CD4-positive, alpha-beta T cell treated with Interleukin-4 for 1 hour (primary cell): ENCODE results near the gene VKORC1.

ENCODE experiments used
- DNase-seq, 2 donors: peaks; one replicate each; pipeline ENCODE4 v3.0.0-alpha.2; 2020 to 2022

Gene VKORC1

DNA sequence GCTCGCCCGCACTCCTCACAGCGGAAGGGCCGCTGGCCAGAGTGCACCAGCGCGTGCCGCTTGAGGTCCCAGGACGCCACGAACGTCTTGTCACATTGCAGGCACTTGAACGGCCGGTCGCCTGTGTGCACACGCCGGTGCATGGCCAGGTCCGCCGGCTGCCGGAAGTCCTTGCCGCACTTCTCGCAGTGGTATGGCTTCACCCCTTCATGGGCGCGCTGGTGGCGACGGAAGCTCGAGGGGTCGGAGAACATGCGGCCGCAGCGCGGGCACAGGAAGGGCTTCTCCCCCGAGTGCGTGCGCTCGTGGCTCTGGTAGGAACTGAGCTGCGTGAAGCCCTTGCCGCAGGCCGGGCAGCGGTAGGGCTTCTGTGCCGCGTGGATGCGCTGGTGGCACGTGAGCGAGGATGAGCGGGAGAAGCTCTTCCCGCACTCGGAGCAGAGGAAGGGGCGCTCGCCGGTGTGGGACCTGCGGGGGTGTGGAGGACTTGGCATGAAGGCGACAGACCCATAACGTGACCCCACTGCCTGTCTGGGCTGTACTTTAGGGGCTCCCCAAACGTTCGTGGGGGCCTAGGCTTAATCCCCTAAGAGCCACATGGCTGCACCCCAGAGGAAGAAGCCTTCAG, 32.7 kb downstream of the VKORC1 start:
- no peak for DNase-seq

GRCh38 chr16:31061126-31061812, 33.3 kb downstream of the VKORC1 start:
- DNase-seq = no peak

GRCh38 chr16:31055613-31056012, 39.0 kb downstream of the VKORC1 start:
- no peak for DNase-seq

DNA sequence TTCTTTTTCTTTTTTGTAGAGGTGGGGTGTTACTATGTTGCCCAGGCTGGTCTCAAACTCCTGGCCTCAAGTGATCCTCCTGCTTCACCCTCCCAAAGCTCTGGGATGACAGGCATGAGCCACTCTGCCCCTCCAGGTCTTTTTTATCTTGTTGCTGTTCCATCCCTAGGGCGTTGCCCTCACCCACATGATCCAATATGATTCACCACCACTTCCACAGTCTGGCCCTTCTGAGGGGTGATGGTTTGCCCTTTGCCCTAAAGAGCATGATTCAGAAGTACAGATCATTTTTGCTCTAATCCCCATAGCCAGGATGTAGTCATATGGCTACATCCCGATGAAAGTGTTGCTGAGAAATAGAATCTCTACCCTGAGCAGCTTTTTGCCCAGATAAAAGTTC, 42.5 kb downstream of the VKORC1 start:
- peak in 1 of 2 donors; percentile 54 for DNase-seq

DNA sequence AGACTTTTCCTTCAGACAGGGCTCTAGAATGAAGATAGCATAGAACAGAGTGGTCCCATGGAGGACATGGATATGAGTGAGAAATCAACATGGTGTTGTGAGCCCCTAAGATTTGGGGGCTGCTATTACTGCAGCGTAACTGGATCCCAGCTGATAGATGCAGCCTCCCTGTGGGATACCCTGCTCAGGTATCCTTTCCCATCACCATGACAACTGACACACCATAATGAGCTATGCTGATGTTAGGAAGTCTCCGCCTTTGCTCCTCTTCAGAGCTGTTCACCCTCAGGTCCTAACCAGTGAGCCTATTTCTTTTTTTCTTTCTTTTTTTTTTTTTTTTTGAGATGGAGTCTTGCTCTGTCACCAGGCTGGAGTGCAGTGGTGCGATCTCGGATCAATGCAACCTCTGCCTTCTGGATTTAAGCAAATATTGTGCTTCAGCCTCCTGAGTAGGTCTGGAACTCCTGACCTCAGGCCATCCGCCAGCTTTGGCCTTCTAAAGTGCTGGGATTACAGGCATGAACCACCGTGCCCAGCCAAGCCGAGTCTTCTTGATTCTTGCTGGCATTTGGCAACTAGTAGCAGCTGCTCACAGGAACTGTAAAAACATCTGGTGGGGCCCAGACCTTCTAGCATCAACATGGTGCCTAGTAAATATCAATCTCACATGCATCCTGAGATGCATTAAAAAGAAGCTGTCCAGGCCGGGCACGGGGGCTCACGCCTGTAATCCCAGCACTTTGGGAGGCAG, 44.1 kb downstream of the VKORC1 start:
- DNase-seq = no peak

- no peak for DNase-seq
These were observed 50.6 kb downstream of the VKORC1 start for GRCh38 chr16:31043898-31044481.

- no peak for DNase-seq
These were observed 51.2 kb downstream of the VKORC1 start for GRCh38 chr16:31043352-31043751.

GRCh38 chr16:31042866-31043265, 51.7 kb downstream of the VKORC1 start:
- DNase-seq = no peak
